Measurements from ENCODE around the gene REST. TPM values are rescaled to one million over a fixed set of nuclear protein-coding genes. Genes with fewer than 3 reads are reported as not detected.
"Not testable (repeated sequence)": the region's sequence is repeated elsewhere in the genome, so short reads cannot be mapped to it uniquely, and the experiment has no call there.

Gene REST
- total RNA-seq, 1 donor from 2014 or later: 71.8 TPM

DNA sequence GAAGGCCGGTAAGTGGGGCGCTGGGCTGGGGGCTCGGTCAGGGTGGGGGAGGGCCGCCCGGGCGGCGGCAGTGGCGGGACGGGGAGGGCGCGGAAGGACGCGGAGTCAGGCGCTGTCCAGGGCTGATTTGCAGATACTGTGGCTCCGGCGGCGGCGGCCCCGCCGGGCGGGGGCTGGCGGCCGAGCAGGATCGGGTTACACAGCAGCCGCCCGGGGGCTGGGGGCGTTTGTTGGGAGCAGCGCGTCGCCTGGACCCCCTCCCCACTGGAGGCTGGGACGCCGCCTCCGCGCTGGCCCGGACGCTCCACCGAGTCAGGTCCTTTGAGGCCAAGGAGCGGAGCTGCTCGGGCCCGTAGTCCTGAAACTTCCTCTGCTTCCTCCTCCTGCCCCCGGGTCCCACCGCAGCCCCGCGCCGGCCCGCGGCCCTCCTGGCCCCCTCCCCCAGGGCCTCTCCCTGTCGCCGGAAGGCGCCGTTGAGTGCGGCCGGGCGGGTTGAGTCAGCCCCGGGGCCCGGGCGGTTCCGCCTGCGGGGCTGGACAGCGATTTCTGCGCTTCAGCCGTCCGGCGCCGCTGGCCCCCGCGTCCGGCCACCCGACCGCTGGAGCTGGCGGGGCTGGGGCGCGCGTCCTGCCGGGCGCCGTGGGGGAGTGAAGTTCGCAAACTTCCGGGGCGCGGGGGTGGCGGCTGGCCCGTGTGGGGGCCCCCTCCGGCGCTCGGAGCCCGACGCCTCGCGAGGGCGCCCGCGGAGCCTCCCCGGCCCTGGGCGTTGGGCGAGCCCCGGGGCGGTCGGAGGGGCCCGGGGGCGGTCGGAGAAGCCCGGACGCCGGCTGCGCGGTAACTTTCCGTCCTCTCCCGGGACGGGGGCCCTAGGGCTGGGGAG, 746 bp downstream of the REST start:
- DNase-seq (ENCODE audit: low read depth): peak; percentile 15

DNA sequence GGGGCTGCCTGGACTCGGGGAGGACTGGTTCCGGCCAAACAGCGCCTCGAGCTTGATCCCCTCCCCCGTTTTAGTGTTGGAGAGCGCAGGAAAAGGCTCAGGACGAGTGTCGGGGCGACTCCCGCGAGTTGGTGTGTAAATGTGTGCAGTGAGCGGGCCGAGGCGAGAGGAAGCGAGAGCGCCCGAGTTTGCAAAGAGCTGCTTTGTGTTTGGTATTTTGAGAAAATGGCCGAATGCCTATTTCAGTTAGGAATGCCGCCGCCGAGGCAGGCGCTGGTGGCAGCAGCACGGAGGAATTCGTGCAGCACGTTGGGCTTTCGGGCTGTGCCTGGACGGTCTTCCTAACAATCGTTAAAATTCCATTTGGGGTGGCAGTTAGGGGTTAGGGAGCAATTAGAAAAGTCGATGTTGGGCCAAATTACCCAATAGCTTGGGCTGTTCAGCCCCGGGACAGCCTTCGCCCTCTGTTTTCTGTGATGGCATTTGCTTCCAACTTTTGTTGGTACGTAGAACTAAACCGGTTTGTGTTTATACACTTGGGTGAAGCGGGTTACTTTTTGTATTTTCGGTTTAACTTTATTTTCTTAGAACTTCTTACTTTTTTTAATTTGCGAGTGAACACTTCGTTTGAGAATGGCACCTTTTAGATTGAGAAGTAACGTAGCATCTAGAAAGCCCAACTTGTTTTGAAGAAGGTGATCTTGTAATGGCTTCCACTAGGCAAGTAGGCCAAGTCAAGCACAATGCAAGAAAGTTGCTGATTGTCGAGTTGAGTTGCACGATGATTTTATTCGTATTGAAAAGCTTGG, 1.6 kb downstream of the REST start:
- peak; percentile 38 for DNase-seq (ENCODE audit: low read depth)

DNA sequence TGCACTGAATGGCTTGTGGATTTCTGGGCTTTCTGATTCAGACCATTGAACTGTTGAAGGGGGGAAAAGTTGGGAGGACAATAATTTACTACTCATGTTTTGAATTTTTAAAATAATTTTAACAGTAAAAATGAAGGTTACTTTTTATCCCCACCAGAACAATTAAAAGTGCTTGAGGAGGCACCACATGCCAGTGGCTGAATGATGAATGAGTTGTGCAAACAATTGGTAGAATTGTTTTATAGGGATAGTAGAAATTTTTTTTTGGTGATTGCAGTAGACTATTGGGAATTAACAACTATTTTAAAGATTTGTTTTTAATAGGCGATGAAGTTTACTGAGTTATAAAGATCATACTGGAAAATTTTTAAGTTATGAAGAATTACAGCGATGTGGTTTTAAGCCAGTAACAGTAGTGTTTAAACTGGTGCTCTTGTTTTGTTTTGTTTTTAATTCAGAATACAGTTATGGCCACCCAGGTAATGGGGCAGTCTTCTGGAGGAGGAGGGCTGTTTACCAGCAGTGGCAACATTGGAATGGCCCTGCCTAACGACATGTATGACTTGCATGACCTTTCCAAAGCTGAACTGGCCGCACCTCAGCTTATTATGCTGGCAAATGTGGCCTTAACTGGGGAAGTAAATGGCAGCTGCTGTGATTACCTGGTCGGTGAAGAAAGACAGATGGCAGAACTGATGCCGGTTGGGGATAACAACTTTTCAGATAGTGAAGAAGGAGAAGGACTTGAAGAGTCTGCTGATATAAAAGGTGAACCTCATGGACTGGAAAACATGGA, 2.7 kb downstream of the REST start:
- DNase-seq (ENCODE audit: low read depth): peak; percentile 46

DNA sequence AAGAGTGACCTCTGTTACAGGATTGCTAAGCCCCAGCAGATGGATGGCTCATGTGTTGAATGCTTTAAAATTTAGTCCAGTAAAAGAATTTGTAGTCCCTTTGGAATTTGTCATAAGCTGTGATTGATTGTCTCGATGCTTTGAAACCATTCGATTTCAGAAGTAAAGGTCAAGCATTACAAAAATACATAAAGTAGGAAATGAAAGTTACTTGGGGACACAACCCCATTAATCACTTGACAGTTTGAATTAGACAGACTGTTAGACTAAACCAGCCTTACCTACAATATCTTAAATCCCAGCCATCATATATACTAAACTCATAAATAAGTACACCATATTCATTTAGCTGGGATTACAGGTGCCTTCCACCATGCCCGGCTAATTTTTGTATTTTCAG, 6.6 kb downstream of the REST start:
- DNase-seq (ENCODE audit: low read depth): no peak

DNA sequence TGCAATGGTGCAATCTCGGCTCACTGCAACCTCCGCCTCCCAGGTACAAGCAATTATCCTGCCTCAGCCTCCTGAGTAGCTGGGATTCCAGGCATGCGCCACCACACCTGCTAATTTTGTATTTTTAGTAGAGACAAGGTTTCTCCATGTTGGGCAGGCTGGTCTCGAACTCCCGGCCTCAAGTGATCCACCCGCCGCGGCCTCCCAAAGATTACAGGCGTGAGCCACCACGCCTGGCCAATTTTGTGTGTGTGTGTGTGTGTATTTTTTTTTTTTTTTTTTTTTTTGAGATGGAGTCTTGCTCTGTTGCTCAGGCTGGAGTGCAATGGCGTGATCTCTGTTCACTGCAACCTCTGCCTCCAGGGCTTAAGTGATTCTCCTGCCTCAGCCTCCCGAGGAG, 7.3 kb downstream of the REST start:
- DNase-seq (ENCODE audit: low read depth): not testable (repeated sequence)

DNA sequence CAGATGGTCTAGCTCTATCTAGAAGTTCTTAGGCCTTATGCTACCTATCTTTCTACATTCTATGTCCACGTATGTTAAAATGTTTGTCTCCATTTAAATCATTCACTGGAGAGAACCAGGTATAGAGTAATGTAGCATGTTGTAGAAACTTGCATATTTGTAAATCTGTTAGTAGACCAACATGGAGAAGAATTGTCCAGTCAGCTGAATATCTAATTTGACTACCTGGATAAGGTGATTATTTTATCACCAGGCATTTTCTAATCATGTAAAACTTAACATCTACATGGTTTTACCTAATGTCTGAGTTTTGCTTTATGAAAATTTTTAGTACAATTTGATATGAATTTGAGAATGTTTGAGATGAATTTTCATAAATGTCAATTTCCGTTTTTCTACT, 19.5 kb downstream of the REST start:
- DNase-seq (ENCODE audit: low read depth): no peak

DNA sequence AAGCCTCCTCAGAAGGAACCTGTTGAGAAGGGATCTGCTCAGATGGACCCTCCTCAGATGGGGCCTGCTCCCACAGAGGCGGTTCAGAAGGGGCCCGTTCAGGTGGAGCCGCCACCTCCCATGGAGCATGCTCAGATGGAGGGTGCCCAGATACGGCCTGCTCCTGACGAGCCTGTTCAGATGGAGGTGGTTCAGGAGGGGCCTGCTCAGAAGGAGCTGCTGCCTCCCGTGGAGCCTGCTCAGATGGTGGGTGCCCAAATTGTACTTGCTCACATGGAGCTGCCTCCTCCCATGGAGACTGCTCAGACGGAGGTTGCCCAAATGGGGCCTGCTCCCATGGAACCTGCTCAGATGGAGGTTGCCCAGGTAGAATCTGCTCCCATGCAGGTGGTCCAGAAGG, 22.9 kb downstream of the REST start:
- no peak for DNase-seq (ENCODE audit: low read depth)

DNA sequence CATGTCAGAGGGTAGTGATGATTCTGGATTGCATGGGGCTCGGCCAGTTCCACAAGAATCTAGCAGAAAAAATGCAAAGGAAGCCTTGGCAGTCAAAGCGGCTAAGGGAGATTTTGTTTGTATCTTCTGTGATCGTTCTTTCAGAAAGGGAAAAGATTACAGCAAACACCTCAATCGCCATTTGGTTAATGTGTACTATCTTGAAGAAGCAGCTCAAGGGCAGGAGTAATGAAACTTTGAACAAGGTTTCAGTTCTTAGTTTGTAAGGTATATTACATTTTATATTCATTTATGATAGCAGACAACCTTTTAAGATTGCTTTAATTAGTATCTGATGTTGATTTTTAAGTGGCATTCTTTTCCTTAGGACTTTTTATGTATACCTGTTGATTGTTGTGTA, 24.2 kb downstream of the REST start:
- DNase-seq (ENCODE audit: low read depth): no peak

DNA sequence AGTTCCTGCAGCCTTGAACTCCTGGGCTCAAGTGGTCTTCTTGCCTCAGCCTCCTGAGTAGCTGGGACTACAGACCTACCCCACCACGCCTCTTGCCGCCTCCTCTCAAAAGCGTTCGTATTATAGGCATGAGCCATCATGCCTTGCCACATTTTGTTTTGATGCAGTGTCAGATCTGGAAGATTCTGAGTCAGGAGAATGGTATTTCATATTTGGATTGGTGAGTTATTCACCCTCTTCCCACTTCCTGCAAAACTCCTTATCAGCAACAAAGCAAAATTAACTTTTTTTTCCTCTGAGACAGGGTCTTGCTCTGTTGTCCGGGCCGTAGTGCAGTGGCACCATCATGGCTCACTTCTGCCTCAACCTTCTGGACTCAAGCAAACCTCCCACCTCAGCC, 29.6 kb downstream of the REST start:
- DNase-seq (ENCODE audit: low read depth): peak; percentile 41

DNA sequence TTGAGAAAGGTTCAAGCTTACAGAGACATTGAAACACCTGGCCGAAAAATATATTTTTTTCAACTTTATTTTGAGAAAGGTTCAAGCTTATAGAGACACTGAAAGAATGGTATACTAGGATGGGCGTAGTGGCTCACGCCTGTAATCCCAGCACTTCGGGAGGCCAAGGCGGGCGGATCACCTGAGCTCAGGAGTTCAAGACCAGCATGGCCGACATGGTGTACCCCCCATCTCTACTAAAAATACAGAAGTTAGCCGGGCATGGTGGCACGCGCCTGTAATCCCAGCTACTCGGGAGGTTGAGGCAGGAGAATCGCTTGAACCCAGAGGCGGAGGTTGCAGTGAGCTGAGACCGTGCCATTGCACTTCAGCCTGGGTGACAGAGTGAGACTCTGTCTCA, 32.1 kb downstream of the REST start:
- not testable (repeated sequence) for DNase-seq (ENCODE audit: low read depth)

DNA sequence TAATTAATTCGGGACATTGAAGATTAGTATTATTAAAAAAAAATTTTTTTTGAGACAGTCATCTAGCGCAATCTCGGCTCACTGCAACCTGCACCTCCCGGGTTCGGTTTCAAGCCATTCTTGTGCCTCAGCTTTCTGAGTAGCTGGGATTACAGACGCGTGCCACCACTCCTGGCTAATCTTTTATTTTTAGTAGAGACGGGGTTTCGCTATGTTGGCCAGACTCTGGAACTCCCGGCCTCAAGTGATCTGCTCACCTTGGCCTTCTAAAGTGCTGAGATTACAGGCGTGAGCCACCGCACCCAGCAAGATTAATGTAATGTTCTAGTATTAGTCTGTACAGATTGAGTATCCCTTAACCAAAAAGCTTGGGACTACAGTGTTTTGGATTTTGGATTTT, 32.7 kb downstream of the REST start:
- DNase-seq (ENCODE audit: low read depth): no peak

DNA sequence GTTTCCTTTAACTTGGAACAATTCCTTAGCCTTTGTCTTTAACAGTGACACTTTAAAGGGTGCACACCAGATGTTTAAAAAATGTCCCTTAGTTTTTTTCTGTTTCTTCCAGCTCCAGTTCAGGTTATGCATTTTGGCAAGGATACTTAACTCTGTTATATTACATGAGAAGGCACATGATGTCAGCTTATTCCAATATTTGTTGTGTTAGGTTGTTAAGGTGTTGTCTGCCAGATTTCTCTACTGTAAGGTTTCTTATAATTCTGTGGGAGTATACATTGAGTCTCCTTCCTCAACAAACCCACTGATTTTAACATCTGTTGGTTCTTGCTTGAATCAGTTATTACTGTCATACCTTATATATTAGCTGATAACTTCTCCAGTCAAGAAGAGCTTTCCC, 33.3 kb downstream of the REST start:
- DNase-seq (ENCODE audit: low read depth): no peak

DNA sequence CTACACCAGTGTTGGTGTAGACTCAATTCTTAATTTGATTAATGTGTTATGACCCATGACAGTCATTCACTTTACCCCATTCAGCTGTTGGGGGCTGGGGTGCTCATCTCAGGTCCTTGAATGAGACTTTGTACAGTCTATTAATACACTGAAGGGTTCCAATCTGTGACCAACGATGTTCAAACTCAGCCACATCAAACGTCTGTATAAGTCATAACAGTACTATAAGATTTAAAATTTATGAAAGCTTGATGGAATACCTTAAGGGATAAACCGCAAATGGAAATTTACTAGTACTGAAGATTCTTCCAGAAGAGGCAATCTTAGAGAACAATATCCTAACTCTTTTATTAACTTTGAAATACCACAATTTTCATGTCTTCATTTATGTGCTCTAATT, 33.7 kb downstream of the REST start:
- DNase-seq (ENCODE audit: low read depth): no peak

DNA sequence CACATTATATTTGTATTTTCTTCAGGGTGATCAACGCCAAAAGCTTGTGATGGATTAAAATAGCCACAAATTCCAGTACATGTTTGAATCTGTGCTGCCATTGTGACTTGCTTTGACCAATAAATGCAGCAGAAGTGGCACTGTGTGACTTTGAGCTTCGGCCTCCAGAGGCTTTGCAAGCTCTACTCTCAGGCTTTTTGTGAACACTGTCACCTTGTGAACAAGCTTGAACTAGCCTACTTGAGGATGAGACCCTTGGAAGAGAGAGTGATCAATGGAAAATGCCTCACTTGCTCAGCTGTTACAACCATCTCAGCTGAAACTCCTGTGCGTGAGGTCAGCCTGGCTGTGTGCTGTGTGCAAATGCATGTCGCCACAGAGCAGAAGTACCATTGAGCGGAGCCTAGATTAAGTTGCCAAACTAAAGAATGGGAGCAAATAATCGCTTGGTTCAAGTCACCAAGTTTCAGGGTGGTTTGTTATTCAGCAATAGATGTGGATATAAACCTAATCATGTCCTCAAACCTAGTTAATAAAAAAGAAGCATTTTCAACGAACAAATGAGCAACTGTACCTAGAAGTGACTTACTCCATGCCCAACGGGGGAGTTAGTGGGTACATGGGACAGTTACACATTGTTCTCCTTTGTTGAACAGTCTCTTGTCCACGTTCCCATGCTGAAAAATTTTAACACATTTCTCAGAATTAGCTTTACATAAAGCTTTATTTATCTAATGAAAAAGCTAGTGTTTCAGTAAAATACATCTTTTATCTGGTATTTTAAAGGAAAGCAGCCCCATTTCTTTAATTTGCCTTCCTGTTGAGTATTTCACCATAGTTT, 46.2 kb downstream of the REST start:
- DNase-seq (ENCODE audit: low read depth): no peak

DNA sequence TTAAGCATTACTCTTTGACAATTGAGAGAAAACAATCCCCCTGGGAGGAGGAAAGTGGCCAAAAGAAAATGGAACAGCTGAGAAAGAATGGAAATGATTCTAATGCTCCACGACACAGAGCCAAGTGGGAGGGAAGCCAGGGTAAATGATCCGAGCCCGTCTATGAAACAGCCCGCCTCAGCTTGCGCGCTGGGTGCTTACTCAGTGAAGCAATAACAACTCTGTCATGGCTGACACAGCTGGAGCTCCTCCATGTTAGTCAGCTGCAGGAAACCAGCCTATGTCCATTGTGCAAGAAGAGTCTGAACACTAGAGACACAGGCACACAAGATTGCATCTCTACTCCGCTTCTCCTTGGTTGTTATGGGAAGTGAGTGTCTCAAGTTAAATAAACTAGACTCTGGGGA, 50.4 kb downstream of the REST start:
- peak; percentile 94 for DNase-seq (ENCODE audit: low read depth)

DNA sequence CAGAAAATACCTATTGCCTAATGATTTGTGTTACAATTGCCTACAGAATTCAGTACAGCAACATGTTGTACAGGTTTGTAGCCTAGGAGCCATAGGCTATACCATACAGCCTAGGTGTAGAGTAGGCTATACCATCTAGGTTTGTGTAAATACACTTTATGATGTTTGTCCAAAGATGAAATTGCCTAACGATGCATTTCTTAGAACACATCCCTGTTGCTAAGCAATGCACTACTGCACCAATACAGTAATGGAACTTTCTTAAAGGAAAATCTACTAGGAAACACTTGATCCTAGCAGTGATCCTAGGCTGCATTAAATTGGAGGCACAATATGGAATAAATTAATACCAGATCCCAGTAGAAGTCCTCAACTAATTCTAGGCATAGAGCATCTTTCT, 51.4 kb downstream of the REST start:
- DNase-seq (ENCODE audit: low read depth): no peak

DNA sequence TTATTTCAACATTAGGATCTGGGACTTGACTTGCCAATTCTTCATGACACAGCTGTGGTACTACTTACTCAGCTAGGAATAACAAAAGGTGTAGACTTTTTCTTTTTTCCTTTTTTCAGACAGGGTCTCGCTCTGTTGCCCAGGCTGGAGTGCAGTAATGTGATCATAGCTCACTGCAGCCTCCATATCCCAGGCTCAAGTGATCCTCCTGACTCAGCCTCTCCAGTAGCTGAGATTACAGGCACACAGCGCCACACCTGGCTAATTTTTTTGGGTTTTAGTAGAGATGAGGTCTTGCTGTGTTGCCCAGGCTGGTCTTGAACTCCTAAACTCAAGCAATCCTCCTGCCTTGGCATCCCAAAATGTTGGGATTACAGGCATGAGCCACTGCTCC, 53.4 kb downstream of the REST start:
- no peak for DNase-seq (ENCODE audit: low read depth)

DNA sequence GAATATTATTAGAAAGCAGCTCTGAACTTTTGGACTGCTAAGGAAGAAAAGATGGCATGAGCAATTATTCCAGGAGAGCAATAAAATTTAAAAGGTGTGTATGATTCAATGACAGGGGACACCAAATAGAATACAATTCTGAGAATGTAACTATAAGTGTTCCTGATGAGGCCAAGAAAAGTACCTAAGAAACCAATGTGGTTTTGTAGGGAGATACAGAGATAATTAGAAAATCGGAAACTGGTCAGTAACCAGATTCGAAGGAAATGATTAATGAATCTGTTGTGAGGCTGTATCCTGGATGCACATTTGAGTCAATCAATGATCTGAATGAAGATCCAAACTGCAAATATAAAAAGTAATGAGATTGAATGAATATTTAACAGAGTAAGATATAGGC, 63.7 kb downstream of the REST start:
- DNase-seq (ENCODE audit: low read depth): no peak

DNA sequence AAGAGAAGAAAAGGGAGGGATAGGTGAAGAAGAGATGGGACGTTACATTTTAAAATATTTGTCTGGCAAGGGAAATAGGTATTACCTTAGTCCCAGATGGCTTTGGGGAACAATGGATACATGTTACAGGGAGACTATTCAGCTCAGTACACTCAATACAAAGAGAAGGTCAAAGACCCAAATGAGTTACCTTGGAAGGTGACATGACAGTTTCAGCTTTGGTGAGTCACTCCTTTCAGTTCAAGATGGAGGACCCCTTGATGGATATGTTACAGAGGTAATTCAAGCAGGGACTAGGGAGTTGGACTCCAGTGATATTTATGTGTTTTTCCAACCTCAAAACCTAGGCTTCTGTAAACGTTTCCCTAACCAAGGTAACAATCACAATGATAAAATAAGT, 64.7 kb downstream of the REST start:
- DNase-seq (ENCODE audit: low read depth): no peak

DNA sequence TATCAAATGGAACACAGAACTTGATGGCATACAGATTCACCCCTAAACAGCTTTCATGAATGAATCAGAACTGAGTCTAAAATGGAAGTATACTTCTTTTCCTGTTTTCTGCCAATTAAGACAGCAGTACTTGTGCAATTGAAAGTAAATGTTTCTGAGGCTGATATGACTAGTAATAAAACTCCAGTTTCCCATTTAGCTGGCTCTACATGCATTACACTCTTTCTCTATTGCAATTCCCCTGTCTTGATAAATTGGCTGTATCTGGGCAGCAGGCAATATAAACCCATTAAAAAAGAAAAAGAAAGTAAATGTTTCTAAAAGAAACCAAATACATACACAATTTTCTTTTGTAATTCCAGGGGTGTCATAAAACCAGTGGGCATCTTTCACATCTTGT, 65.1 kb downstream of the REST start:
- DNase-seq (ENCODE audit: low read depth): no peak

DNA sequence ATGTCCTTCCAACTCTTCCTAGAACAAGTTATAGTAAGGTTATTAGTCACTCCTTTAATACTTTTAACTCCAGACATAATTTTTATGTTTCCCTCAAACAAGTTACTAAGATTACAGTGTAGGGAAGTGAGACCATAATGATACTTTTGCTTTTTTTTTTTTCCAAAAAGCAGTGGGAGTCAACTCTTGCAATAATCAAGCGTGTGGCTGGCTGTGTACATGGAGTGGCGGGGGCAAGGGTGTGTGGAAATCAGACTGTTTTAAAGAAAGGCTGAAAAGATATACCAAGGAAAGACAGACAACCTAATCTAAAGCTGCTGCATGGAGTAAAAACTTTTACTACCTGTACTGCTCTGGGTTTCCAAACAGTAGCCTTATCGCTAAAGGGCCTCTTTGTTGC, 65.6 kb downstream of the REST start:
- DNase-seq (ENCODE audit: low read depth): no peak

All from renal cortical epithelial cell (primary cell).